Cardiac septum (tissue), 1 donor: ENCODE measurements around the gene PMS2. TPM values are rescaled to one million over a fixed set of nuclear protein-coding genes. Genes with fewer than 3 reads are reported as not detected.
"Not testable (repeated sequence)": the region's sequence is repeated elsewhere in the genome, so short reads cannot be mapped to it uniquely, and the experiment has no call there.

ENCODE experiments used
- DNase-seq: peaks from one replicate; pipeline ENCODE4 v3.0.0-alpha.2; 2020; ENCODE audit warnings: low spot score
- intact Hi-C: fragments of 100-400 bp; cut with DNase I; formaldehyde crosslinking; loops from one replicate; pipeline ENCODE4 v1.14.0; 2022
- total RNA-seq: library from RNA; stranded (reverse); fragmentation: NEBNext Ultra II Directional; extraction: Animal tissue kit (Norgen Biotek cat#: 25700); gene quantifications from one replicate; pipeline ENCODE4 v1.2.1, GENCODE V29; 2021
- donor health status: DM: no; HTN: no; CAD: no.

PMS2 gene
- total RNA-seq, 1 donor from 2014 or later = 4.8 TPM

DNA sequence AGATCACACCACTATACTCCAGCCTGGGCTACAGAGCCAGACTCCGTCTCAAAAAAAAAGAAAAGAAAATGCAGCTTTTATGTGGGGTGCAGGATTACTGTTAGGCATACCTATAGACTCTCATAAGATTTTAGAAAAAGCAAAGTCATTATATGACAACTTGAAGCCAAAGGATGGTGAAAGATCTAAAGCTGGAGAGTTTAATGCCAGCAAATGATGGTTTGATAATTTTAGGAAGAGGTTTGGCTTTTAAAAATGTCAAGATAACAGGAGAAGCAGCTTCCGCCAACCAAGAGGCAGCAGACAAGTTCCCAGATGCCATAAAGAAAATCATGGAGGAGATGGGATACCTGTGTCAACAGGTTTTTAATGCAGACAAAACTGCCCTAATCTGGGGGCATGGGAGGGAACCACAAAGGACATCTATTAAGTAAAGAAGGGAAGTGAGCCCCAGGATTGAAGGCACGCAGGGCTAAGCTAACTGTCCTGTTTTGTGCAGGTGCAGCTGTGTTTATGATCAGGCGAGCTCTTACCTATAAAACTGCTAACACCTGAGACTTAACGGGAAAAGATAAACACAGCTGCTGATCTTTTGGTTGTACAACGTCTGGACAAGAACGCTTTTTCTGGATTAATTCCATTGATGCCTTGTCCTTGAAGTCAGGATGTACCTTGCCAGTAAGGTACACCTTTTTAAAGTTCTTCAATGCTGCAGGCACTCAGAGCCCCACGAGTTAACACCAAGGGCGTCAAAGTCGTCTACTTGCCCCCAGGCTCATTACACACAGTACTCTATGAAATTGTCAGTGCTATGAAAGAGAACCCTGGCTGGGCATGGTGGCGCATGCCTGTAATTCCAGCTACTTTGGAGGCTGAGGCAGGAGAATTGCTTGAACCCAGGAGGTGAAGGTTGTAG is 11.8 kb upstream of the PMS2 start:
- no peak for DNase-seq
- intact Hi-C loops = no loop called here

- peak; percentile 19 for DNase-seq
- intact Hi-C loops = no loop called here
Measured at GRCh38 chr7:6016653-6016966, 7.8 kb upstream of the PMS2 start.

- no peak for DNase-seq
- intact Hi-C loops = no loop called here
Measured at GRCh38 chr7:6015917-6016652, 7.2 kb upstream of the PMS2 start.

- intact Hi-C loops = no loop called here
- no peak for DNase-seq
Measured at GRCh38 chr7:6012355-6013104, 3.7 kb upstream of the PMS2 start.

DNA sequence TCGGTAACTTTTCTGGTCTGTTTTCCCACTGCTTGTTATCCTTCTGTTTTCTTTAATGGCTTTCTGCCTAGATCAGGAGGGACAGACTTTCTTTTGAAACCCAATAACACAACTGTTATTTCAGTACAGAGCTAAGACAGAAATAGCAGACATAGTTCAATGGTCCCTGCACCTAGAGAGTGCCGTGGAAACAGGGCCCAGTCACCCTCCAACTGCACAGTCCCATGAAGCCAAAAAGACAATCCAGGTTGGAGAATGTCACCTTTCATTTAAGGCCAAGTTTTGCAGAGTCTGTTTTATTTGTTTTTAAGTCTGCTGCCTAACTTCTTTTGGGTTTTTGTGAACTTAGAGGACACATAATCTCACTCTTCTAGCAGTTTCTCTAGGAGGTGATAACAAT is 2.7 kb upstream of the PMS2 start:
- intact Hi-C loops = no loop called here
- no peak for DNase-seq

- DNase-seq, intact Hi-C loops: not testable (repeated sequence)
Measured at GRCh38 chr7:6010370-6010769, 1.5 kb upstream of the PMS2 start.

DNA sequence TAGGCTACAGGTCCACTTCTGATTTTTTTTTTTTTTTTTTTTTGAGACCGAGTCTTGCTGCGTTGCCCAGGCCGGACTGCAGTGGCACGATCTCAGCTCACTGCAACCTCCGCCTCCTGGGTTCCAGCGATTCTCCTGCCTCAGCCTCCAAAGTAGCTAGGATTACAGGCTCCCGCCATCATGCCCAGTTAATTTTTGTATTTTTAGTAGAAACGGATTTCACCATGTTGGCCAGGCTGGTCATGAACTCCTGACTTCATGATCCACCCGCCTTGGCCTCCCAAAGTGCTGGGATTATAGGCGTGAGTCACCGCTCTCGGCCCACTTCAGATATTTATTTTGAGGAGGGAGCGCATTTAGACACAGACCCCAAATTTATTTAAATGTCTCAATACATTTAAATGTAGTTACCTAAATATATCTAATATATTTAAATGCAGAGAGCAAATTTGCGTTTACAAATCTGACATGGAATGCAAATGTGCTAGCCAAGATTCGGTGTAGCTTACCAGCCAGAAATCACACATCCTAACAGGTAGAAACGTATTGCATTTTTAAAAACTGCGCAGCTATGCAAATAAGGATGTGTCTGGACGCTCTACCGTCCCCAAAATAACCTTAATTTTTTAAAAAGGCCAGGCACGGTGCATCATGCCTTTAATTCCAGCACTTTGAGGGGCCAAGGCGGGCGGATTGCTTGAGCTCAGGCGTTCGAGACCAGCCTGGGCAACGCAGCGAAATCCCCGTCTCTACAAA is 836 bp downstream of the PMS2 start:
- intact Hi-C loops, DNase-seq: not testable (repeated sequence)

DNA sequence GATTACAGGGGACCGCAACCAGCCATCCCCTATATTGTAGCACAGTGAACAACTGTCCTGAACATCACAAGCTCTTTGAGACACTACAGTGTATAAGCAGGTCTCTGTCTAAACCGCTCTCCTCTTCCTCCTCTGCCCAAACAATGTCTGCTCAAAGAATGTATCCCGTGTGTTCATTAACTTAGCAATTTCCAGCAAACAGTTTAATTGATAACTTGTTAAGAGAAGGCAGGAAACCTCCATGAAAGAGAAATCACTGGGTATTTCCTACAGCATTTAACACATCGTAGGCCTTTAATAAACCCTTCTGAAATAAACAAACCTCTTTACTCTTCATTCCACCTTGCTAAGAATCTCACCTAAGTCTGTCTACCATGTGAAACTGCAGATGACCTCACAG is 1.5 kb downstream of the PMS2 start:
- DNase-seq = no peak
- intact Hi-C loops = no loop called here

DNA sequence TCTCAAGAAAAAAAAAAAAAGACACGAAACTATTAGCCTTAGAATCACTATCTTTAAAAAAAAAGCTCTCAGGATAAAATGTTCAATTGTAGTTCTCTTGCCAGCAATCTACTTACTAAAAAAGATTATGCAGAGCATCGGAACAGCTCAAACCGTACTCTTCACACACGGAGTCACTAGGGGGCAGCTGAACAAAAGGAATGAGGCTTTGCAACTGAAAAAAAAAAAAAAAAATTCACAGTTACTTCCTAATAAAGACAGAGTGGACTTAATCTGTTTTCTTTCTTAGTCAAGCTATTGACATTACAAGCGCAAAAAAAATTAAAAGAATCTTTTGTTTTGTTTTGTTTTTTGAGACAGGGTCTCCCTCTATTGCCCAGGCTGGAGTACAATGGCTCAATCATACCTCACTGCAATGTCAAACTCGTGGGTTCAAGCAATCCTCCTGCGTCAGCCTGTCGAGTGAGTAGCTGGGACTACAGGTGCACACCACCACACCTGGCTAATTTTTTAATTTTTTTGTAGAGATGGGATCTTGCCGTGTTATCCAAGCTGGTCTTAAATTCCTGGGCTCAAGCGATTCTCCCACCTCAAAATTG is 11.5 kb downstream of the PMS2 start:
- no peak for DNase-seq

DNA sequence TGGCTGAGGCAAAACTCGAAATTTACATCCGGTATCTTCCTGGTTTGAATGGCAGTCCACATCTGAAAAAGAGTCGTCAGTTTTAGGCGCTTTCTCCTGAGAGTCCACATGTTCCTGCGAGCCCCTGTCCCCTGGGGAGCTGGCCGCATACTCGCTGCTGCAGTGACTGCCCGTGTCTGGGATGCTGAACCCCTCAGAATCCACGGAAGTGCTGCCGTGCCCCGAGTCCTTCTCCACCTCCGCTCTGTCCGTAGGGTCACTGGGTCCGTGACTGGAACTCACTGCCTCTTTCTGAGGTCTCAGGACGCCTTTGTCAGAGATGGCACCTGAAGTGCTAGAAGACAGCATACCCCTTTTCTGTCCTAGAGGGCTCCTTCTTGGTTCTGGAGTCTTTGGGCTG is 21.8 kb downstream of the PMS2 start:
- intact Hi-C loops, DNase-seq: not testable (repeated sequence)

More for the DNA sequence above, 11.5 kb downstream of the PMS2 start:
- intact Hi-C loops = no loop called here

DNA sequence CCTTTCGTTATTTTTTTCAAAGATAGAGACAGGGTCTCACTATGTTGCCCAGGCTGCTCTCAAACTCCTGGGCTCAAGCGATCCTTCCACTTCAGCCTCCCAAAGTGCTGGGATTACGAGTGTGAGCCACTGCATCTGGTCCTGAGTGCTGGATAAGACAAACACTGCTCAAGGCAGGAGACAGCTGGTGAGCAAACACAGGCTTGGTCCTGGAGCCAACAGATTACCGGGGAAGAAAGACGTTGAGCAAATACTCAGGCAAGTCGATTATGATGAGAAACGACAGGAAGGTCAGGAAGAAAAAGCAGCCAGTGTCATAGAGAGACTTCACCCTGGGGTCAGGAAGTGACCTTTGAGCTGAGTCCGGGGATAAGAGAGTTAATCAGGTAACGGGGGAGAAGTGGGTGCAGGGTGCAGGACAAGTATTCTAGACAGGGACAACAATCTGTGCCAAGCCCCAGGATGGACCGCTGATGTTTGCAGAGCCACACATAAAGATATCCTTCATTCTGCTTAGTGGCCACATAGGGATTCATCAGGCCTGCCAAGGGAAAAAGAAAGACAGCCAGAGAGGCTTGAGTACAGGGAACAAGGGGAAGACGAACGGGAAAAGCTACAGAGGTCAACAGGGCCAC is 29.1 kb downstream of the PMS2 start:
- DNase-seq, intact Hi-C loops: not testable (repeated sequence)

DNA sequence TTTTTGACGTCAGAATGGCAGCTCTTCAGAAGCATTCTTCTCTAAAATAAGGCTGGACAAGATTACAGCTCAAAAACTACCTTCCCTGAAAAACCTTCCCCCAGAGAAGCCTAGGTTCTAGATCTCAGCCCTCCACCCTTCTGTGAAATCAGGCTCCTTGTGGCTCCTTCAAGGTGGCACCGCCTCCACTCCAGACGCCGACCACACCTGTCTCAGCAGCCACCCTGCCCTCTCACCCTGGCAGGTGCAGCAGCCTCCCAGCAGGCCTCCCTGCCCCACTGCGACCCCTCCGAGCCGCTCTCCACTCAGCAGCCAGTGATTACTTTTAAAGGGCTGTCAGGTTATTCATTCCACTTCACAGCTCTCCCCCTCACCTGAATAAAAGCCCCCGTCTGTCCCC is 35.3 kb downstream of the PMS2 start:
- intact Hi-C loops, DNase-seq: not testable (repeated sequence)

DNA sequence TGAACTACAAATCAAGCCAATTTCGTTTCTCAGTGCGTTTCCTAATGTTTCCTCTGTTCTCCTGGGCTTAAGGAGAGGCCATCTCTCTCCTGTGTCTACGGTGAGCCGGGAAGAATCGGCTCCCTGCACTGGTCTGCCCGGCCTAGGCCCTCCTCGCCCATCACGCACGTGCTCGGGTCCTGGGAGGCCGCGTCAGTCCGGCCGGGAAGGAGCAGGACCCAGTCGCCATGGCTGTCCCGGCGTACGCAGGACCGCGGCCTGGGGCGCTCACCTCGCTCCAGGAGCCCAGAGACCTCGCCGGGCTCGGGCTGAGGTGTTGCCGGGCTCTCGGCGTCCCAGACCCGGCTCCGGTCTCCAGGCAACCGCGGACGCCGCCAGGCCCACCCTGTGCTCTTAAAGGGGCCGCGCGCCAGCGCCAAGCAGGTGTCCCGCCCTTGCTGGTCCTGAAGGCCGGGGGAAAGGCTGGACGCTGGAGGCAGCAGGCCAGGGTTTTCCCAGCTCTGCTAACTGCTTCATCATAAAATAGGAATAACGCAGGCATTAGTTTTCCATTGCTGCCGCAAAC is 38.4 kb downstream of the PMS2 start, which contains the start of gene RSPH10B:
Gene RSPH10B (minus strand): TSS at position 343 of the 565 bp plus-strand sequence. CDS start 3,573 bp downstream, outside the sequence.
- DNase-seq, intact Hi-C loops: not testable (repeated sequence)

GRCh38 chr7:5963810-5964209 is 45.0 kb downstream of the PMS2 start:
- DNase-seq = not testable (repeated sequence)

GRCh38 chr7:5963205-5963604 is 45.6 kb downstream of the PMS2 start:
- DNase-seq, intact Hi-C loops: not testable (repeated sequence)

More at GRCh38 chr7:5963810-5964209, 45.0 kb downstream of the PMS2 start:
- intact Hi-C loops = not testable (repeated sequence)

GRCh38 chr7:5934945-5935450 is 73.9 kb downstream of the PMS2 start:
- DNase-seq, intact Hi-C loops: not testable (repeated sequence)

DNA sequence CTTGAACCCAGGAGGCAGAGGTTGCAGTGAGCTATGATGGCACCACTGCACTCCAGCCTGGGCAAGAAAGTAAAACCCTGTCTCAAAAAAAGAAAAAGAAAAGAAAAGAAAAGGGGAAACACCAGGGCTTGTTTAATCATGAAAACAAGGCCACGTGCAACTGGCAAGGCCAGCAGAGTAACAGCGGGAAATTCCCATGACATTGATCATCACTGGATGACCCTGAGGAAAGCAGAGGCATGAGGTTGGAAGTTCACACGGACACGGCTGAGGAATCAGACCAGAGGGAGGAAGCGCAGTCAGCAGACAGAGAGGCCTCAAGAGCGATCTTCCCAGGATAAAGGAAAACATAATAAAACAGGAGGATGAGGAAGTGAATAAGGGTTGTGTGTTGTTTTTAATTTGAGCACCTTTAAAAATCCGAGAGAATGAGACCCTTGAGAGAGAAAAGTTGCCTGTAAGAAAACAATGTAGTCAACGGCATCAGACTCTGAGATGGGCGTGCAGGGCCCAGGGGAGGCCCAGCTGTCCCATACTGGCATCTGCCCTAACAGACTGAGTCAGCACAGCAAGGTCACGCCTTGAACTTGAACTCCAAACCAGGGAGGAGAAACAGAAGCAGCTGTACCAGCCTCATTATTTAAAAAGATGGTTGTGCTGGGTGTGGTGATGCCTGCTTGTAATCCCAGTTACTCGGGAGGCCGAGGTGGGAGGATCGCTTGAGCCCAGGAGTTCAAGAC is 76.8 kb downstream of the PMS2 start:
- DNase-seq, intact Hi-C loops: not testable (repeated sequence)
